Measurements from ENCODE around the gene GPR108. TPM values are rescaled to one million over a fixed set of nuclear protein-coding genes. Genes with fewer than 3 reads are reported as not detected.

GPR108 gene
- total and polyA plus RNA-seq, 2 of the 13 experiments (the other 11 are each of a cell fraction or from before 2014, with no cell fraction given) = 36.4 to 63.0 TPM

GRCh38 chr19:6705931-6706632 lies 31.3 kb downstream of the GPR108 start (continued):
- no peak for TF ChIP-seq ZNF547 (CRISPR knock-in tag; IDR thresholded peaks at IDR 0.05)
- TF ChIP-seq TFDP2 (CRISPR knock-in tag; IDR thresholded peaks at IDR 0.05) = no peak
- no peak for TF ChIP-seq REXO4 (CRISPR knock-in tag; IDR thresholded peaks at IDR 0.05; ENCODE audit: borderline replicate concordance)
- no peak for TF ChIP-seq RORA (CRISPR knock-in tag; IDR thresholded peaks at IDR 0.05)
- no peak for TF ChIP-seq ZBTB7B (CRISPR knock-in tag; IDR thresholded peaks at IDR 0.05)
- no peak for TF ChIP-seq ZMYM3 (CRISPR knock-in tag; IDR thresholded peaks at IDR 0.05)
- 0 out of 2 replicates have a peak, but pooled peaks have one; percentile 47 for TF ChIP-seq HNRNPL (IDR thresholded peaks at IDR 0.05; ENCODE audit: low read depth, low read length)
- TF ChIP-seq PLRG1 (conservative IDR thresholded peaks at IDR 0.05) = no peak
- TF ChIP-seq ZNF576 (CRISPR knock-in tag; IDR thresholded peaks at IDR 0.05) = no peak
- TF ChIP-seq ZBTB26 (CRISPR knock-in tag; IDR thresholded peaks at IDR 0.05; ENCODE audit: borderline replicate concordance) = no peak
- peak; percentile 94 for TF ChIP-seq RBM22 (optimal IDR thresholded peaks at IDR 0.05; ENCODE audit: low read length)
- TF ChIP-seq CBX2 (IDR thresholded peaks at IDR 0.05; ENCODE audit: low read depth, low read length) = no peak
- TF ChIP-seq CBX2 (CRISPR knock-in tag; IDR thresholded peaks at IDR 0.05; ENCODE audit: low read depth) = no peak
- no peak for TF ChIP-seq CEBPG (CRISPR knock-in tag; IDR thresholded peaks at IDR 0.05)
- TF ChIP-seq ZFX (CRISPR knock-in tag; IDR thresholded peaks at IDR 0.05; ENCODE audit: low read depth) = 0 out of 2 replicates have a peak, but pooled peaks have one; percentile 18
- TF ChIP-seq NRL (CRISPR knock-in tag; IDR thresholded peaks at IDR 0.05; ENCODE audit: borderline replicate concordance) = no peak
- TF ChIP-seq ZNF468 (CRISPR knock-in tag; IDR thresholded peaks at IDR 0.05) = no peak
- no peak for TF ChIP-seq ZNF703 (CRISPR knock-in tag; IDR thresholded peaks at IDR 0.05; ENCODE audit: borderline replicate concordance)
- peak in 1 of 2 experiments; percentile 46; a peak in 1 of 4 replicates for TF ChIP-seq POLR2A (IDR thresholded peaks at IDR 0.05; ENCODE audit: insufficient read depth in 1 of 2, low read depth in 2 of 2, low read length in 2 of 2)
- TF ChIP-seq ZNF746 (CRISPR knock-in tag; IDR thresholded peaks at IDR 0.05) = no peak
- TF ChIP-seq ZNF678 (CRISPR knock-in tag; IDR thresholded peaks at IDR 0.05) = no peak
- TF ChIP-seq FOSL2 (CRISPR knock-in tag; IDR thresholded peaks at IDR 0.05) = no peak
- no peak for TF ChIP-seq TFAP4 (IDR thresholded peaks at IDR 0.05; ENCODE audit: borderline replicate concordance, low read depth)
- no peak for TF ChIP-seq NR3C1 (CRISPR knock-in tag; IDR thresholded peaks at IDR 0.05)
- no peak for TF ChIP-seq NCOR1 (IDR thresholded peaks at IDR 0.05; ENCODE audit: borderline replicate concordance, low read length)
- no peak for TF ChIP-seq ZNF275 (CRISPR knock-in tag; IDR thresholded peaks at IDR 0.05; ENCODE audit: borderline replicate concordance)
- TF ChIP-seq ZNF83 (CRISPR knock-in tag; IDR thresholded peaks at IDR 0.05; ENCODE audit: borderline replicate concordance) = no peak
